ENCODE data around the gene RIN3.
"Not testable (repeated sequence)": the region's sequence is repeated elsewhere in the genome, so short reads cannot be mapped to it uniquely, and the experiment has no call there.

Gene RIN3

DNA sequence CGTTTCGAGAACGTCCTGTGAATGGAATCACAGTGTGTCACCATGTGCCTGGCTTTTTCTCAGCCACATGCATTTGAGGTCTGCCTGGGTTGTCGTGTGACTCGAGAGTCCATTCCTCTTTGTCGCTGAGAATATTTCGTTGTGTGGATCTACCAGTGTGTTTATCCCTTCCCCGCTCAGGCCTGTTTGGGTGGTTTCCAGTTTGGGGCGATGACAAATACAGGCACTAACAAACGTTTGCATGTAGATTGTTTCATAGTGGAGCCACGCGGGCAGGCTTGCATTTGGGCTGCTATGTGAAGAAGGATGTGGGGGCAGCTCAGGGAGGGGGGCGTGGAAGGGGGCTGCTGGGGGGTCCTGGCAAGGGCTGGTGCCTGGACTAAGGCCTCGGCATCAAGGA lies 14.1 kb downstream of the RIN3 start:
- no peak for DNase-seq (ENCODE audit: low read depth in 1 of 2, low spot score in 1 of 2)

DNA sequence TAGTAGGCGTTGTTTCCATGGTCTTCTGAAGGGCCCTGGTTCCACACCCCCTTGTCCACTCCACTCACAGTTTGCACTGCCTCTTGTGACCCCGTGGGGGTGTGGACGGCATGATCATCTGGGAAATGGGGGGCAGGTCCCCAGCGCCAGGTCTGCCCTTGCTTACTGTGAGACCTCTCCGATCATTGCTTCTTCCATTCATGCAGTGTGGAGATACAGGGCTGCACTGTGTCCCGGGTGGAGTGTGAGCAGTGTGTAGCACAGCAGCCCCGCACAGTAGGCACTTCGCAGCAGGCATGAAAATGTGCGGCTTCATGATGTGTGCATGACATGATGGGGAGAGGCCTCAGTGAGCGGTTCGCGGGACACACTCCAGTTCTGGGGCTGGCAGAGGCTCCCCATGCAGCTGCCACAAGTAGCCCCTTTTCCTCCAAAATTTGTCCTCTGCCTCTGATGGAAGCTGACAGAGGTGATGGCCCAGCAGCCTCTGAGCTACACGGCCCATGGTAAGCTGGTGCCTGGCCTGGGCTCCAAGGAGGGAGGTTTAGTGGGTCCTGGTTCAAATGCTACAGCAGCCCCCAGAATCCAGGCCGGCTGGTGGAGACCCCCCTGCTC lies 15.0 kb downstream of the RIN3 start:
- DNase-seq (ENCODE audit: low read depth in 1 of 2, low spot score in 1 of 2): no peak

DNA sequence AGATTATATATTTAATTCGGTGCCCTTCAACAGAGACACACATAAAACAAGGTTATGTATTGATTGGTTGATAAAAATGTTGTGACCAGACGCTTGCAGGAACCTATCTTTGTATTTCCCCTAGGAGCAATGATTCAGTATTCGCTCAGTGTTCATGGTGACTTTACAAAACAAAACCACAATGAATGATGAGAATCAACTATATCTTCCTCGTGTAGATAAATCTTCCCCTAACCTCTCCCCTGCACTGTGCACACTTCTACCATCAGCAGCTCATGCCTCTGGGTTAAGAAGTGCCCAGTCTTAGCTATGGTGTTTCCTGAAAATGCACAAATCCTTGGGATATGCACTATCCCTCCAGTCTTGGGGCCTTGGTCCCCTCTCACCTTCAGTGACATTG lies 16.3 kb downstream of the RIN3 start:
- no peak for DNase-seq (ENCODE audit: low read depth in 1 of 2, low spot score in 1 of 2)

DNA sequence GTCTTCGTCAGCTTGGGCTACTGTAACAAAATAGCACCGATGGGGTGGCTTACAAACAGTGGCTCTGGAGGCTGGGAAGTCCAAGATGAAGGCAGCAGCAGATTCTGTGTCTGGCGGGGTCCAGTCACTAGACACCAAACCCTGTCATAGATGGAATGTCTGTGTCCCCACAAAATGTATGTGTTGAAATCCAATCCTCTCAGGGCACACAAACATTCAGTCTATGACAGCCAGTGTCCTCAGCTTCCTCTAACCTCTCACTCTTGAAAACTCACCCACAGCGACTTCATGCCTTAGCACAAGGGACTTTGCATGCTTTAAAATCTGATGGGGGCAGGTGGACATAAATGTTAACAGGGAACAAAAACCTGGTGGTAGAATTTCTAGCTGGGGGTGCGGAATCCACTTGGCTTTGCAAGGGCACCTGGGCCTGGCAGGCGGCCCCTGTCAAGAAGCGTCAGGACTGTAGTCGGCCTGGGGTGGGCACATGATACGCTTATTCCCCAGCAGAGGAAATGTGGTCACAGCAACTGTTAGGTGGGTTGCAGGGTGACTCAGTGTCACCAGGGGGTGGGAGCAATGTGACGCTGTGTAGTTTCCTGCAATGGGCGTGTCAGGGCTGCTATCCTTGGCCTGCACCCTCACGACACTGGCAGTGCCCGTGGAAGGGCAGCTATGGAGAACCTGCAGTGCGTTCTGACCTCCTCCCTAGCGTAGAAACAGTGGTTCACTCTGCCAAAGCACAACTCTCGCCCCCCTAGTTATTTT lies 17.7 kb downstream of the RIN3 start:
- peak in 1 of 2 donors; percentile 39 for DNase-seq (ENCODE audit: low read depth in 1 of 2, low spot score in 1 of 2)

DNA sequence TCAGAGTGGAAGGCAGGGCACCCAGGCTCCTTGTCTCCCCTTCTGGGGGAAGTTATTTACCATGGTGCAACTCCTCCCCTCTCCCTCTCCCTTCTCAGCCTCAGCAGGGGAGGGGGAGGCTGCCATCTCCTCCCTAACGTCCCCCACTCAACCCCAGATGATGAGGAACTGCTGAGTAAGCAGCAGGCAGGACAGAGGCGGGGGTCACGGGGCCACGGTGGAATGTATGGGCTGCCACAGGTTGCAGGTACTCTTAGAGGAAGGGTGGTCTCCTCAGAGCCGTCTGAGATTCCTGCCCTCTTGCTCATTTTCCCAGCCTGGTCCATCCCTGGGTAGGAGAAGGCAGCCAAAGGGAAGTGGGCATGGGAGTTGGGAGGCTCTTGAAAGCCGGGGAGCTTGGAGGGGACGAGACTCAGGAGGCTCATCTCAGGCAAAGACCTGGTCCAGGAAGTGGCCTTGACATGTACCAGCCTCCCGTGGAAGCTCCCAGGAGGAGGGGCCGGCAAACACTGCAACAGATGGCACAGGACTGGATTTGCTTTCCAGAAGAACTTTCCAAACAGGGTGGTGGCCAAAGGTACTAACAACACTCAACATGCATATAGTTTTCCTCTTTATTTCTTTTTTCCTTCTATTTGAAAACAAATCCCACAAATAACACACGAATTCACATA lies 19.0 kb downstream of the RIN3 start:
- no peak for DNase-seq (ENCODE audit: low read depth in 1 of 2, low spot score in 1 of 2)

DNA sequence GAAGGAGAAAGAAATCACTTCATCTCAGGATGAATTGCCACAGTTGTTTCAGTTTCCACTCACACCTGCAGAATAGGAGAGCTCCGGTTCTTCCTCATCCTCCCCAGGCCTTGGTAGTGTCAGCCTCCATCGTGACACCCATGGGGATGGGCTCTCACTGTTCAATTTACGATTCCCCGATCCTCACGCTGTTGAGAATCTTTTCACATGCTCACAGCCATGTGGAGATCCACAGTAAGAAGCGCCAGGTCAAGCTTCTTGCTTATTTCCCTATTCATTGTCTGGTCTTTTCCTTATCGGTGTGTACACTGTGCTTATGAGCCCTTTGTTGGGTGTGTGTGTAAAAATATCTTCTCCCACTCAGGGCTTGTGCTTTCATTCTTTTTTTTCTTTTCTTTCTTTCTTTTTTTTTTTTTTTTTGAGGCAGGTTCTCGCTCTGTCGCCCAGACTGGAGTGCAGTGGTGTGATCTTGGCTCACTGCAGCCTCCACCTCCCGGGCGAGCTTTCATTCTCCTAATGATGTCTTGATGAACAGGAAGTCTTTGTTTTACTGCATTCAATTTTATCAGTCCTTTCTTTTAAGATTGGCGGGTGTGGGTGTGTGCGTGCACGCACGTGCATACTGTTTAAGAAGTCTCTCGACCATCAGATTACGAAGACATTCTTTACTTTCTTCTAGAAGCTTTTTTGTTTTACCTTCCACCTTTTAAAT lies 21.5 kb downstream of the RIN3 start:
- DNase-seq (ENCODE audit: low read depth in 1 of 2, low spot score in 1 of 2): no peak

DNA sequence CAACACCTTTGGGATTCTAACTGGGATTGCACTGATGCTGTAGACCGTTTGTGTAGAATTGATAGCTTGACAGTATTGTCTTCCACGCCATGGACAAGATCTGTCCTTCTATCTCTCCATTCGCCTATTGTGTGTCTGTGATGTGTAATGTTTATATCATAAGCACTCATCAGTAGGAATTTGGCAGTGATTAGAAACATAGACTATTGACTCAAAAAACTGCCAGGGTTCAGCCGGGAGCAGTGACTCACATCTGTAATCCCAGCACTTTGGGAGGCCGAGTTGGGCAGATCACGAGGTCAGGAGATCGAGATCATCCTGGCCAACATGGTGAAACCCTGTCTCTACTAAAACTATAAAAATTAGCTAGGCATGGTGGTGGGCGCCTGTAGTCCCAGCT lies 22.6 kb downstream of the RIN3 start:
- not testable (repeated sequence) for DNase-seq (ENCODE audit: low read depth in 1 of 2, low spot score in 1 of 2)

DNA sequence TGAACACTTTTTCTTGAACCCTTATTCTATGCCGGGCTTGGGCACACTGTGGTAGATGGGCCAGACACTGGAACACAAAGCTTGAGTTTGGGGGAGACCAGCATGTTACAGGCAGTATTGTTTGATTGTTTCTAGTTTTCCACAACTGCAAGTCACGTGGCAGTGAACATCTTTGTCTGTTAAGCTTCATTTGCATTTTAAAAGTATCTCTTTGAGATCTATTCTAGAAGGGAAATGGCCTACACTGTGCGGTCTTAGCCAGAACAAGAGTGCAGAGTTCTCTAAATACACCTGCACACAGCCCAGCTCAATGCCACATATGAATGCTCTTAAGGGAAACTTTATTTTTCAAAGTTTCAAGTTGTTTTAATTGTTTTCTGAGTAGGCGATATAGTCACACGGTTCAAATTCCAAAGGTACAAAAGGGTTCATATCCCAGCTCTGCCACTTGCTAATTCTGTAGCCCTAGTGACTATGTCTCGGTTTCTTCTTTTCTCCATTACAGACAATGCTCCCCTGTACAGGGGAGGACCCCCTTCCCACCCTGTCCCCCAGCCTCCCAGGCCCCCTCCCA lies 24.9 kb downstream of the RIN3 start:
- DNase-seq (ENCODE audit: low read depth in 1 of 2, low spot score in 1 of 2): no peak

DNA sequence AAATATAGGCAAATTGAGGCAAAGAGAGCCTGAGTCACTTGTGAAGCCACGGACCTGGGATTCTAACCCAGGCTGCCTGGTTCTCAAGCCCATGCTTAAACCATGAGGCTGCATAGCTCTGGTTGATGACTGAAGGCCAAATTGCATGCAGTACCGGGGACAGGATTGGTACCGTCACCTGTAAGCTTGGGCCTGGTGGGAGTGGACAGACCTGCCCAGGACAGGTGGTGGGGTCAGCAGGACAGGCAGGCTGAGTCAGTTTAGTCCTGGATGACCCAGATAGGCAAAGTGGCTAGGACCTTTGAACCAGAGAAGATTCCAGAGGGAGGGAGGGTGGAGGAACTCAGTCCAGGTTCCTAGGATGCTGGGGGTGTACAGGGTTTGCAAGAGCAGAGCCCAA lies 25.8 kb downstream of the RIN3 start:
- no peak for DNase-seq (ENCODE audit: low read depth in 1 of 2, low spot score in 1 of 2)

DNA sequence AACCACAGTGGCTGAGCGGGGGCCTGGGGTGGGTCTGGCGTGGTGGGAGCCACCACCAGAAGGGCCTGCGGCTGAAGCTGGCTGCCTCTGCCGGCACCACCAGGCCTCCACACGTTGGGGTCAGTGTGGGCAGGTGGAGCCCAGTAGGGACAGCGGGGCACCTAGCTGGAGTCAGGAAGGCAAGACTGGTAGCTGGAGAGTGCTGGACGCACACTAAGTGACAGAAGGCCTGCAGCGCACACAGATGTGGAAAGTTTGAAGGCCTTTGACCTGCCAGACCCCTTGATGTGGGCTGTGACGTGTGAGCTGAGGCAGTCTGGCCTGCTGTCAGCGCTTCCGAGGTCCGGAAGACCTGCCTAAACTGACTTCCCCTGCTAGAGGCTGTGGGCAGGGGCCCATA lies 26.3 kb downstream of the RIN3 start:
- no peak for DNase-seq (ENCODE audit: low read depth in 1 of 2, low spot score in 1 of 2)

DNA sequence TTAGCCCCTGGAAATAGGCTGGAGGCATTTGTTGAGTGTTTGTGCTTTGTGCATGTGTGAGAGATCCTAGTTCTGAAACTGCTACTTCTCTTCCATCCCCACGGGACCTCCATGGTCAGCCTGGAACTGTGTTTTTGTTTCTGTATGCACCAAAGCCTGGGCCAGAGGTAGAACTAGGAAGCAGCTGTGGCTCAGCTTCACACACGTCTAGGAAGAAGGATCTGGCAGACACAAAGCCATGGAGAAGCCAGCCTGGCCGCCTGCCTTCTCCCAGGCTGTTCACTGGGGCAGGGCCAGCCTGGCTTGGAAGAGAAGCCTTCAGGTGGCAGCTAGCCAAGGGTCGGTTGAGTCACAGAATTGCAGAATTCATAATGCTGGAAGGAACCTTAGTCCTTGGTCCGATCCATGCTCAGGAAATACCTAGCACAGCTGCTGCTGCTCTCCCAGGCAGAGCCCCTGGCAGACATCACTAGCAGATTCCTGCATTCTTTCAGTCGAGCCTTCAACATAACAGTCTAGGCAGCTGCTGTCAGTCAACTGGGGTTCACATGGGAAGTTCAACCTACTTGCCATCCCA lies 27.0 kb downstream of the RIN3 start:
- no peak for DNase-seq (ENCODE audit: low read depth in 1 of 2, low spot score in 1 of 2)

DNA sequence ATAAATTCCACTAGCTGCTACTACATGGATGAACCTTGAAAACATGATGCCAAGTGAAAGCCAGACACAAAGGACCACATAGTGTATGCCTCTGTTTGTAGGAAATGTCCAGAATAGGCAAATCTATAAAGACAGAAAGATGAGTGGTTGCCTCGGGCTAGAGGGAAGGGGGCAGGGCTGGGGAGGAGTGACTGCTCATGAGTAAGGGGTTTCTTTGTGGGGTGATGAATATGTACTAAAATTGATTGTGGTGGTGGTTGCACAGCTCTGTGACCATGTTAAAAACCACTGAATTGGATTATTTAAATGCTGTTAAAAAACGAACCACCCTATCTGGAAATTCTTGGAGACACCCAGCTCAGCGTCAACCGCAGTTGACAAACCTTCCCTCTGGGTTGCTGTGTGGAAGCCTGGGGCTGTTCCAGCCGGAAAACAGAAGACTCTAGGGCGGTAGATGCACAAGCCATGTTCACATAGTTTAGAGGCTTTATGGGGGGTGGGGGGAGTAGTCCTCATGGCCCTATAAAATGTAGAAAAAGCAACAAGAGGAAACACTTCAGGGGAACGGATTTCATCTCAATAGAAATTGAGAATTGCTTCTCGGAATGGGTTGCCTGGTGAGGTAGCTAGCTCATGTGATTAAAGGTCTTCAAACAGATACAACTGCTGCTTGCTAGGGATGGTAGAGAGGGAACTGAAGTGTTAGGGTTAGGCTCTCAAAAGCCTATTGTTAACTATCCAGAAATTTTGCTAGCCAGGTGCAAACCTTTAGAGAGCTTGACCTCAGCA lies 29.4 kb downstream of the RIN3 start:
- DNase-seq (ENCODE audit: low read depth in 1 of 2, low spot score in 1 of 2): no peak

DNA sequence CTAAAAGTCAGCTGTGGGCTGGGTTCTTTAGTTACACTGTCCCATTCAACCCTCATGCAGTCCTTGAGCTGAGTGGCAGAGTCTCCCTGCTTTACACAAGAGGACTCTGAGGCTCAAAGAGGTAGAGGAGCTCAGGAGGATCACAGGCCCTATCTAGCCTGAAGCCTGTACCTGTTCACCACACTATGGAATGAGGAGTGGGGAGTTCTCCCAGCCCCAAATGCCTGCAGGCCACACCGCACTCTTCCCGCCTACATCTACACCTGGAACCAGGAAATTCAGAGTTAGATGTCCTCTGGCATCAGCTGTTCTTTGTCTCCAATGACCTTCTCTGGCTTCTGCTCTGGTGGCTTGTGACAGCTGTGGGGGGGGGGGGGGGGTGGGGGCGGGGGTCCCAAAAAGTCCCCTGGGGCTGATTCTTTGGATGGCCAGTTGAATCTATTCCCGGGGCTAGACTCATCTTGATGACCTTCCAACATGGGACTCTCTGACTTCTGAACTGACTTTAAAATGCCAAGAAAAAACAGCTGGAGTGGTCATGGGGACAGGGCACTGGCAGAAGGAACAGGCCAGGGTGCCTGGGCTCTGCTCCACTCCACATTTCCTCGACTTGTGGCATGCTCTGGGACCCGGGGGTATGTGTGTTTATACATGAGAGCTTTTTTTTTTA lies 30.6 kb downstream of the RIN3 start:
- no peak for DNase-seq (ENCODE audit: low read depth in 1 of 2, low spot score in 1 of 2)

DNA sequence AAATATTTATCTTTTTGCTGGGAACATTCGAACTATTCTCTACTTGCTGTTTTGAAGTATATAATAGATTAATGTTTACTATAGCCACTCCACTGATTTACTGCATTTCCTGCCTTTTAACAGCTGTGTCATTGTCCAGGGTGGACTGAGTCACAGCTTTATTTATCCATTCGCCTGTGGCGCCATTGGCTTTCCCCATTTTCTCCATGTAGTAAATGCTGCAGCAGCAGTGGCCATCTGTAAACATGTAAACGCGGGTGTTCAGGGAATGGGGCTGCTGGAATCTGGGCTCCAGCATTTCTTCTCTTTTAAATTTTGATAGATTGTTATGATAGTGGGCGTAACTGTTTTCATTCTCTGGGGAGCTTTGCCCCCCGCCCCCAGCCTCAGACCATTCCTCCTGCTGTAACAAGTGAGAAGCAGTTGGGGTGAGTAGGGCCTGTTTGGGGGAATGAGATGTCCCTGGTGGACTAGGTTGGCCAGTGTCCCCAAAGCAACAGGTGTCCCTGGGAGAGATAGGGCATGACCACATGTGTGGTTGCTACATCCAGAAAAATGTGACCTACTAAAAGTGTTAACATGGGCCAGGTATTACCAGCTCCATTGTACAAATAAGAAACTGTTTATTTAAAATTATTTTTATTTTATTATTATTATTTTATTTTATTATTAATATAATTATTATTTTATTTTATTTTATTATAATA lies 32.9 kb downstream of the RIN3 start:
- DNase-seq (ENCODE audit: low read depth in 1 of 2, low spot score in 1 of 2): no peak

DNA sequence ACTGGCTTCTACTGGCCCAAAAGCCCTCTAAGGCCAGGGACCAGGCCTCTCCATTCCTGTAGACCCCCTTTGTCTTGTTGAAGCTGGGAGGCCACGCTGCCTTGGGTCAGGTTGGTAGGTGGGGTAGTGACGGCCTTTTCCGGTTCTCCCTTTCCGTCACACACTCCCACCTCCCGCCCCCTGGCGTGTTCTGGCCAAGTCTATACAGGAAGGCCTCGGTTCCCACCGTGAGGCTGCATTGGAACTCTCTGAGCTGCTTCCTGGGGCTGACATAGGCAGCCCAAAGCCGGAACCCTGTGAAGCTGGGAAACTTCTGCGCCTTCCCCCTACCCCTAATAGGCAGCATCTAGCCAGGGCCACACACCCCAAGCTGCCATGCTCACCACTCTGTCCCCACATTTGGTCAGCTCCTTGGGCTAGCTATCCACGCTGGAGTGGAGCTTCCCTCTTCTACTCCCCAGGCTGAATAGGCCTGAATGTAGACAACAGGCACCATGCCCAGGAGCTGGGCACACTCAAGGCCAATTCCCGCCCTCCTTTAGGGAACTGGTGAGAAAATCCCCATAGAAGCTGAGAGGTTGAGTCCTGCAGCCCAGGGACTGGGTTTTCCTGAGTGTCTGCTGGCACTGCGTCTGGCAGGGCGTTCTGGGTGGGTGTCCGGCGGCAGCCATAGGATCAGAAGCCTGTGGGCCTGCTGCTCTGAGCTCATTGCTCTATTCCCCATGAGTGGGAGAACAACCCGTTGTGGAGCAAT lies 35.7 kb downstream of the RIN3 start:
- no peak for DNase-seq (ENCODE audit: low read depth in 1 of 2, low spot score in 1 of 2)

DNA sequence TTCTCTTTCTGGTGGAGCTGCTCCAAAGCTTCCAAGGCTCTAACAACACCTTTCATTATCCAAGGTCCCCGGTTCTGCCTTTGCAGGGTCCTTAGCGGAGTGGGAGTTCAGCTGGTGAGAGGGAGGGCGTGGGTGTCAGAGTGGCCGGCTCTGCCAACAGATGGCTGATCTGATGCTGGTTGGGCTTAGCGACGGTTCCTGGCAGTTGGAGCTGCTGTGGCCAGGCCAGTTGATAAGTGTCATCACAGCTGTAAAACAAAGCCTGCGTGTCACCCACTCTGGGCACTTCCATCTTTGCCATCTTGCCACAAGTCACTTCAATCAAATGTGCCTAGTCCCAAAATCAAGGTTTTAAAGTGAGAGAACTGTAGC lies 36.3 kb downstream of the RIN3 start:
- DNase-seq (ENCODE audit: low read depth in 1 of 2, low spot score in 1 of 2): no peak

DNA sequence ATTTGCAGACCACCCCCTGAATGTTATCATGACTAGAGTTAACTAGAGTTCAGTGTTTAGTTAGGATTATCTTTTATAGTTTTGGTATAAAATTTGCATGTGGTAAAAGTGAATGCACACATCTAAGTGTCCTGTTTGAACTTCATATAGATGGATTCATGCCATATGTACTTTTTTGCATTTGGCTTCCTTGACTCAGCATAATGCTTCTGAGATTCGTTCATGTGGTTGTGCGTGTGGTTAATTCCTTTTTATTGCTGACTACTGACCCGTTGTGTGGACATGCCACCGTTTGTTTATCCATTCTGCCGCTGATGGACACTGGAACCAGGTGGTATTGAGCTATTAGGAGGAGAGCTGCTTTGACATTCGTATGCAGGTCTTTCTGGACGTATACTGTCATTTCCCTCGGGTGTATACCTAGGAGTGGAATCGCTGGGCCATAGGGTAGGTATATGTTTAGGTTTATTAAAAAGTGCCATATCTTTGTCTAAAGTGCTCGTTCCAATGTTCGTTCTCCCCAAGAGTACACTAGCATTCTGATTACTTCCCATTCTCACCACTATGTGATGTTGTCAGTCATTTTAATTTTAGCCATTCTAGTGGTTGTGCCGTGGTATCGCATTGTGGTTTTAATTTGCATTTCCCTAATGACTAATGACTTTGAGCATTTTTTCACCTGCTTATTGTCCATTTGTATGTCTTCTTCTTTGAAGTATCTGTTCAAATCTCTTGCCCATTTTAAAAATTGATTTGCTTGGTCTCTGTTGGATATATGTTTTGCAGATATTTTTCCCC lies 37.7 kb downstream of the RIN3 start:
- no peak for DNase-seq (ENCODE audit: low read depth in 1 of 2, low spot score in 1 of 2)

DNA sequence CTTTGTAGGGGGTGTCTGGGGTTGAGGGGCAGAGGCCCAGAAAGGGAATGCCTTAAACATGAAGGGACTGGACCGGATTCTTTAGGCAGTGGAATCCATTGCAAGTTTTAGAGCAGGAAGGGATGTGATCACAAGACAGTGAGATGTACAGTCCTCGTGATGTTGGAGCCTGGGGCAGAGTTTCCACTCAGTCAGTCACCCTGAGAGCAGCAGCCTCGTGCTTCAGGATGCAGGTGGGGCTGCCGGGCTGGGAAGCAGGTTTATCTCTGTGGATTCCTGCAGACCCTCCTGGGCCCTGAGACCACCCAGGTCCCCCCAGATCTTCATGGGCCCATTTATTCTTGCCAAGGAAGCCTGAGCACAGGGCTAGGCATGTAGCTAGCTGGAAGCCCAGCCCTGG lies 38.5 kb downstream of the RIN3 start:
- no peak for DNase-seq (ENCODE audit: low read depth in 1 of 2, low spot score in 1 of 2)

All from activated CD4-positive, alpha-beta T cell treated with anti-CD3 and anti-CD28 coated beads, Interleukin-2, amount 50 U/mL, for 24 hours (primary cell).